ENCODE measurements around the gene FGD2.
A peak's percentile ranks its signal among the peaks of the same experiment; 100 is the strongest.

The FGD2 gene

DNA sequence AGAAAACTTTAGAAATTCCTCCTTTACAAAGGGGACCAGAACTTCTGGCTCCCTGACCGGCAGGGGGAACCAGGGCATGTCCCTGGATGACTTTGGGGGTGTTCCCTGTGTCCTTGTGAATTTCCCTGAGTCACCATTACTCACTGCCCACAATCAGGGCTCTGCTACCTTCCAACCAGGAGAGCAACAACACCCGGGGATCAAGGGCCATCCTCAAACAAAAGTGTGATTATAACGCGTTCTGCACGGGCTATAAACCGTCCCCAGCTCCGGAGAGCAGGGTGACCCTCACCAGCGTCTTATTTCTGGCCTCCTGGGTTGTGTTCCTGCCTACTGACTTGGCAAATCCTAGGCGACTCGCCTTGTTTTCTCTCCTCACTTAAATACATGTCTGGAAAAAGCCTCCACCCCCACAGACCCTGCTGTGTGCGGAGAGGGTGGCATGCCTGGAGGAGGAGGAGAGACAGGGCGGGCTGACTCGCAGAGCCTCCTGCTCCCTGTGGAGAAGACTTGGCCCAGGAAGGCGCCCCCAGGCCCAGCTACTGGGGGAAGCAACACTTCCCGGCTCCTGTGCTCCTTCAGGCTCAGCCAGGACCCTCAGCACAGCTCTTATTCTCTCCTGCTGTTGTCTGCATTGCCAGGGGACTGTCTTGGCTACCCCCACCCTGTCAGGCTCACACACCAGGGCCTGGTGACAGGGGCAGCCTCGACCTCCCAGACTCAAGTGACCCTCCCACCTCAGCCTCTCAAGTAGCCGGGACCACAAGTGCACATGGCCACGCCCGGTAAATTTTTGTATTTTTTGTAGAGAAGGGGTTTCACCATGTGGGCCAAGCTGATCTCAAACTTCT is 54.1 kb downstream of the FGD2 start:
- DNase-seq, result no peak

GRCh38 chr6:37060195-37060559 is 54.7 kb downstream of the FGD2 start:
- DNase-seq, result no peak

GRCh38 chr6:37061157-37061804 is 55.8 kb downstream of the FGD2 start:
- no peak for DNase-seq

GRCh38 chr6:37062424-37062823 is 57.0 kb downstream of the FGD2 start:
- no peak for DNase-seq

DNA sequence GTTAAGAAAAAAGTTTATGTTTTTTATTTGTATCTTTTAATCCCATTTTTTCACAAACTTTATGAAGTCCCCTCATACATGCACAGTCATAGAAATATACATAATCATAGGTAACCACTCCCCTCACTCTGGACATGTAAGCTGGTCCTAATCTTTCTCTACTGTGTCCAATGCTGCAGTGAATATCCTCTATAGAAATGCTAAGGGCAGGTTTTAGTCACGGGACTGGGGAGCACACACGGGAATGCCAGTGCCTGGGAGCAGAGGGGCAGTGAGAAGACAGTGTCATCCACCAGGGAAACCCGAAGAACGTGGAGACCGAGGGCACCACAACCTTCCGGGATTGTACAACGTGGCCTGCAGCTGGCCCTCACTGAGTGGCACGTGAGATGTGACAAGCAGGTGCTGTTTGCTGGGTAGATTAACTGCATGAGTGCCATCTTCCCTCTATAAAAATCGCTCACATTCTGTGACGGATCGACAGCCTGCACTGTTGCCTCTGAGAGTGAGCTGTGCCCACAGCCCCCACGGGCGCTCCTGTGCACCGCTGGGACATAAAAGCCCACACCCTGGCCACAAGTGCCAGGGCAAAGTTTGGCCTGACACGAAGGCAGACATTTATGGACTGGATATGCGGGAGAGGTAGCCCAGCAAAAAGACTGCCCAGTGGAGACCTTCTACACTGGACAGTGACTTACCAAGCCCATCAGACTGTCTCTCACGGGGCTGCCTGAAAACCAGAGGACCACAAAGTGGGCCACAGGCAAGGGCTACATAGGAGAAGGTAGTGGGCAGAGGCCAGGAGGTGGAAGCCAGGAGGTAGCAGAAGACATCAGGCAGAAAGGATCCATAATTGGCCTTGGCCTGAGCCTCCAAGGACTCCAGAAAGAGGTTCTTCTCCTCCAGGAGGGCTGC is 63.2 kb downstream of the FGD2 start:
- DNase-seq, result no peak

DNA sequence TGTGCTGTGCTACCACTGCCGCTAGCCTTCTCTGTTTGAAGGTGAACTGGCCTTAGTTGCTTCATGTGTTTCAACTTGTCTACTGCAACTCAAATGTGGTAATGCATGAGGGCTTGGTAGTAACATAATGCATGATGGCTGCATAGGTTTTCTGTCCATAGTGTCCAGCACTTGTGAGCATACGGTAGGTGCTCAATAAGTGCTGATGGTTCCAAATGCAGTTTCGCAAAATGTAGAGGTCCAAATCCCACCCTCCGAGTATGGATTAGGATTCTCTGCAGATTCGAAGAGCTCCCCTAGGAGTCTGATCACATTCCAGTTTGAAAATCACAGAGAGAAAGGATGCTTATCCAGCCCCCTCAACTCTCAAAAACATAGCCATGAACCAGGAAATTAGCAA is 64.2 kb downstream of the FGD2 start:
- DNase-seq, result no peak

GRCh38 chr6:37072526-37072925 is 67.1 kb downstream of the FGD2 start:
- DNase-seq, result peak; percentile 12

GRCh38 chr6:37074053-37074827 is 68.8 kb downstream of the FGD2 start:
- DNase-seq, result no peak

GRCh38 chr6:37077191-37077904 is 71.9 kb downstream of the FGD2 start:
- no peak for DNase-seq

DNA sequence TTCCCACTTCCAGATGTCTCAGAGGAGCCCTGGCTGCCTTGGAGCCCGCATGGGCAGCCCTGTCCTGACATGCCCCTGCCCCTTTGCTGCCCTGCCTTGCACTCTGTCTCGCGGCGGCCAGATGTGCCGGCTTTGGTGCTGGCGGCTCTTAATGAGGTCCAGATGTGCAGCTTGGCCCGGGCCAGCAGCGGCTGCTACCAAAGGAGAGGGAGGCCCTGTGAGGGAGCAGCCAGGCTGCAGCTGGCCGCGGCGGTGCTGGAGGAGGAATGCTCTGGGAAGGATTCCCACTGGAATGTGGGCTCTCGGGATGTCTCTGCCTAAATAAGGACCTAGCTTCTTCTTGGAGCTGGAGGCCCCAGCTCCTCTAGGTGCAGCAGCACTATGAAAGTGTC is 72.4 kb downstream of the FGD2 start:
- DNase-seq, result no peak
